Measurements from ENCODE around the gene SEMA6A.

SEMA6A gene

GRCh38 chr5:116604805-116605204 is 30.2 kb upstream of the SEMA6A start:
- DNase-seq, result no peak
- Histone ChIP-seq H3K27ac (ENCODE audit: insufficient read depth, low read length, poor library complexity, severe bottlenecking) (no peak overlapping the region), H3K4me1 (ENCODE audit: control insufficient read depth, insufficient read depth, low read length, poor library complexity, severe bottlenecking) (no peaks in the 10 kb centered on the region), H3K9me3 (ENCODE audit: control insufficient read depth, low read length) (no peaks in the 10 kb centered on the region), H3K27me3 (replicated peaks; ENCODE audit: control insufficient read depth, insufficient read depth, low read length, poor library complexity, severe bottlenecking) (no peaks in the 10 kb centered on the region), H3K36me3 (ENCODE audit: control insufficient read depth, insufficient read depth, low read length) (no peaks in the 10 kb centered on the region), H3K4me3 (ENCODE audit: insufficient read depth, low read depth, low read length, poor library complexity, severe bottlenecking) (no peak overlapping the region)

- no peaks in the 10 kb centered on the region for H3K27me3 ChIP-seq (replicated peaks; ENCODE audit: control insufficient read depth, insufficient read depth, low read length, poor library complexity, severe bottlenecking)
Observed at GRCh38 chr5:116600876-116601275, 26.3 kb upstream of the SEMA6A start.

GRCh38 chr5:116598911-116599310 is 24.3 kb upstream of the SEMA6A start:
- Histone ChIP-seq H3K27me3 (replicated peaks; ENCODE audit: control insufficient read depth, insufficient read depth, low read length, poor library complexity, severe bottlenecking) (no peaks in the 10 kb centered on the region), H3K27ac (ENCODE audit: insufficient read depth, low read length, poor library complexity, severe bottlenecking) (no peak overlapping the region), H3K4me1 (ENCODE audit: control insufficient read depth, insufficient read depth, low read length, poor library complexity, severe bottlenecking) (no peaks in the 10 kb centered on the region), H3K36me3 (ENCODE audit: control insufficient read depth, insufficient read depth, low read length) (no peaks in the 10 kb centered on the region), H3K4me3 (ENCODE audit: insufficient read depth, low read depth, low read length, poor library complexity, severe bottlenecking) (no peak overlapping the region), H3K9me3 (ENCODE audit: control insufficient read depth, low read length) (no peaks in the 10 kb centered on the region)
- DNase-seq, result no peak

More at GRCh38 chr5:116600876-116601275, 26.3 kb upstream of the SEMA6A start:
- H3K4me3 ChIP-seq (ENCODE audit: insufficient read depth, low read depth, low read length, poor library complexity, severe bottlenecking), result no peak overlapping the region
- no peak for DNase-seq
- no peaks in the 10 kb centered on the region for H3K9me3 ChIP-seq (ENCODE audit: control insufficient read depth, low read length)
- no peaks in the 10 kb centered on the region for H3K4me1 ChIP-seq (ENCODE audit: control insufficient read depth, insufficient read depth, low read length, poor library complexity, severe bottlenecking)
- no peaks in the 10 kb centered on the region for H3K36me3 ChIP-seq (ENCODE audit: control insufficient read depth, insufficient read depth, low read length)
- no peak overlapping the region for H3K27ac ChIP-seq (ENCODE audit: insufficient read depth, low read length, poor library complexity, severe bottlenecking)

- Histone ChIP-seq H3K27ac (ENCODE audit: insufficient read depth, low read length, poor library complexity, severe bottlenecking) (no peak overlapping the region), H3K9me3 (ENCODE audit: control insufficient read depth, low read length) (no peaks in the 10 kb centered on the region), H3K27me3 (replicated peaks; ENCODE audit: control insufficient read depth, insufficient read depth, low read length, poor library complexity, severe bottlenecking) (no peaks in the 10 kb centered on the region), H3K4me1 (ENCODE audit: control insufficient read depth, insufficient read depth, low read length, poor library complexity, severe bottlenecking) (no peaks in the 10 kb centered on the region), H3K4me3 (ENCODE audit: insufficient read depth, low read depth, low read length, poor library complexity, severe bottlenecking) (no peak overlapping the region), H3K36me3 (ENCODE audit: control insufficient read depth, insufficient read depth, low read length) (no peaks in the 10 kb centered on the region)
- DNase-seq, result no peak
Observed at GRCh38 chr5:116595498-116595897, 20.9 kb upstream of the SEMA6A start.

GRCh38 chr5:116593340-116593739 is 18.7 kb upstream of the SEMA6A start:
- Histone ChIP-seq H3K4me3 (ENCODE audit: insufficient read depth, low read depth, low read length, poor library complexity, severe bottlenecking) (no peak overlapping the region), H3K27me3 (replicated peaks; ENCODE audit: control insufficient read depth, insufficient read depth, low read length, poor library complexity, severe bottlenecking) (no peaks in the 10 kb centered on the region), H3K27ac (ENCODE audit: insufficient read depth, low read length, poor library complexity, severe bottlenecking) (no peak overlapping the region), H3K36me3 (ENCODE audit: control insufficient read depth, insufficient read depth, low read length) (no peaks in the 10 kb centered on the region), H3K4me1 (ENCODE audit: control insufficient read depth, insufficient read depth, low read length, poor library complexity, severe bottlenecking) (no peaks in the 10 kb centered on the region), H3K9me3 (ENCODE audit: control insufficient read depth, low read length) (no peaks in the 10 kb centered on the region)
- no peak for DNase-seq

GRCh38 chr5:116585227-116585626 is 10.6 kb upstream of the SEMA6A start:
- H3K4me1 ChIP-seq (ENCODE audit: control insufficient read depth, insufficient read depth, low read length, poor library complexity, severe bottlenecking), result no peaks in the 10 kb centered on the region
- H3K27ac ChIP-seq (ENCODE audit: insufficient read depth, low read length, poor library complexity, severe bottlenecking), result no peak overlapping the region
- DNase-seq, result no peak
- no peaks in the 10 kb centered on the region for H3K36me3 ChIP-seq (ENCODE audit: control insufficient read depth, insufficient read depth, low read length)
- no peak overlapping the region for H3K4me3 ChIP-seq (ENCODE audit: insufficient read depth, low read depth, low read length, poor library complexity, severe bottlenecking)
- H3K9me3 ChIP-seq (ENCODE audit: control insufficient read depth, low read length), result no peaks in the 10 kb centered on the region
- H3K27me3 ChIP-seq (replicated peaks; ENCODE audit: control insufficient read depth, insufficient read depth, low read length, poor library complexity, severe bottlenecking), result no peaks in the 10 kb centered on the region

- no peaks in the 10 kb centered on the region for H3K4me1 ChIP-seq (ENCODE audit: control insufficient read depth, insufficient read depth, low read length, poor library complexity, severe bottlenecking)
- DNase-seq, result no peak
- H3K27ac ChIP-seq (ENCODE audit: insufficient read depth, low read length, poor library complexity, severe bottlenecking), result no peak overlapping the region
- no peak overlapping the region for H3K4me3 ChIP-seq (ENCODE audit: insufficient read depth, low read depth, low read length, poor library complexity, severe bottlenecking)
- H3K27me3 ChIP-seq (replicated peaks; ENCODE audit: control insufficient read depth, insufficient read depth, low read length, poor library complexity, severe bottlenecking), result no peaks in the 10 kb centered on the region
- H3K36me3 ChIP-seq (ENCODE audit: control insufficient read depth, insufficient read depth, low read length), result no peaks in the 10 kb centered on the region
- H3K9me3 ChIP-seq (ENCODE audit: control insufficient read depth, low read length), result no peaks in the 10 kb centered on the region
Observed at GRCh38 chr5:116583862-116584222, 9.2 kb upstream of the SEMA6A start.

GRCh38 chr5:116583085-116583861 is 8.7 kb upstream of the SEMA6A start:
- no peaks in the 10 kb centered on the region for H3K9me3 ChIP-seq (ENCODE audit: control insufficient read depth, low read length)
- H3K4me3 ChIP-seq (ENCODE audit: insufficient read depth, low read depth, low read length, poor library complexity, severe bottlenecking), result no peak overlapping the region
- no peaks in the 10 kb centered on the region for H3K4me1 ChIP-seq (ENCODE audit: control insufficient read depth, insufficient read depth, low read length, poor library complexity, severe bottlenecking)
- no peak overlapping the region for H3K27ac ChIP-seq (ENCODE audit: insufficient read depth, low read length, poor library complexity, severe bottlenecking)
- H3K27me3 ChIP-seq (replicated peaks; ENCODE audit: control insufficient read depth, insufficient read depth, low read length, poor library complexity, severe bottlenecking), result no peaks in the 10 kb centered on the region
- H3K36me3 ChIP-seq (ENCODE audit: control insufficient read depth, insufficient read depth, low read length), result no peaks in the 10 kb centered on the region
- DNase-seq, result no peak

GRCh38 chr5:116581910-116582309 is 7.3 kb upstream of the SEMA6A start:
- Histone ChIP-seq H3K27me3 (replicated peaks; ENCODE audit: control insufficient read depth, insufficient read depth, low read length, poor library complexity, severe bottlenecking) (no peaks in the 10 kb centered on the region), H3K36me3 (ENCODE audit: control insufficient read depth, insufficient read depth, low read length) (no peaks in the 10 kb centered on the region), H3K9me3 (ENCODE audit: control insufficient read depth, low read length) (no peaks in the 10 kb centered on the region), H3K4me1 (ENCODE audit: control insufficient read depth, insufficient read depth, low read length, poor library complexity, severe bottlenecking) (no peaks in the 10 kb centered on the region), H3K4me3 (ENCODE audit: insufficient read depth, low read depth, low read length, poor library complexity, severe bottlenecking) (no peak overlapping the region), H3K27ac (ENCODE audit: insufficient read depth, low read length, poor library complexity, severe bottlenecking) (no peak overlapping the region)
- DNase-seq, result no peak

- peaks cover 21% of the 10 kb centered on the region for H3K27me3 ChIP-seq (replicated peaks; ENCODE audit: control insufficient read depth, insufficient read depth, low read length, poor library complexity, severe bottlenecking)
- H3K9me3 ChIP-seq (ENCODE audit: control insufficient read depth, low read length), result no peaks in the 10 kb centered on the region
- H3K4me3 ChIP-seq (ENCODE audit: insufficient read depth, low read depth, low read length, poor library complexity, severe bottlenecking), result no peak overlapping the region
- H3K4me1 ChIP-seq (ENCODE audit: control insufficient read depth, insufficient read depth, low read length, poor library complexity, severe bottlenecking), result peaks cover under 1% of the 10 kb centered on the region
- no peak for DNase-seq
- no peak overlapping the region for H3K27ac ChIP-seq (ENCODE audit: insufficient read depth, low read length, poor library complexity, severe bottlenecking)
- no peaks in the 10 kb centered on the region for H3K36me3 ChIP-seq (ENCODE audit: control insufficient read depth, insufficient read depth, low read length)
Observed at GRCh38 chr5:116579144-116579543, 4.5 kb upstream of the SEMA6A start.

Data from effector memory CD4-positive, alpha-beta T cell (primary cell).